HG02798 (cell line): ENCODE results near the gene HDLBP.
"Not testable (repeated sequence)": the region's sequence is repeated elsewhere in the genome, so short reads cannot be mapped to it uniquely, and the experiment has no call there.

Source experiments
- ATAC-seq: cut with Tn5 transposase; IDR thresholded peaks from one replicate; pipeline ENCODE4 v1.9.1; 2021; ENCODE audit warnings: mild to moderate bottlenecking; ENCODE audit not compliant: unreplicated experiment, poor library complexity

Gene HDLBP

DNA sequence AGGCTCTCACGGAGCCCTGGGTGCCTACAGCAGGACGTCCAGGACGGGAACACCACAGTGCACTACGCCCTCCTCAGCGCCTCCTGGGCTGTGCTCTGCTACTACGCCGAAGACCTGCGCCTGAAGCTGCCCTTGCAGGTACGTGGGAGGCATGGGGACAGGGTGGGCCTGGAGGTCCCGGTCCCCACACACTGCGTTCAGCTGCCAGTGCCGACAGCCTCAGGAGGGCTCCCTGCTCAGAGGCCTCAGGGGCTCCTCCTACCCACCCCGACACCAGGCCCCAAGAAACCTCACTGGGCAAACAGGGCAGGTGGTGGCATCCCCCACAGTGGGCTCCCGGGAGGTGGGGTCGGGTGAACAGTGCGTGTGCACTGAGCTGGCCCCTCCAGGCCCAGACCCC, 116.2 kb downstream of the HDLBP start:
- ATAC-seq, result no peak

GRCh38 chr2:241198381-241199279, 116.8 kb downstream of the HDLBP start:
- no peak for ATAC-seq

GRCh38 chr2:241197947-241198346, 117.5 kb downstream of the HDLBP start:
- ATAC-seq, result no peak

GRCh38 chr2:241197246-241197645, 118.2 kb downstream of the HDLBP start:
- not testable (repeated sequence) for ATAC-seq

DNA sequence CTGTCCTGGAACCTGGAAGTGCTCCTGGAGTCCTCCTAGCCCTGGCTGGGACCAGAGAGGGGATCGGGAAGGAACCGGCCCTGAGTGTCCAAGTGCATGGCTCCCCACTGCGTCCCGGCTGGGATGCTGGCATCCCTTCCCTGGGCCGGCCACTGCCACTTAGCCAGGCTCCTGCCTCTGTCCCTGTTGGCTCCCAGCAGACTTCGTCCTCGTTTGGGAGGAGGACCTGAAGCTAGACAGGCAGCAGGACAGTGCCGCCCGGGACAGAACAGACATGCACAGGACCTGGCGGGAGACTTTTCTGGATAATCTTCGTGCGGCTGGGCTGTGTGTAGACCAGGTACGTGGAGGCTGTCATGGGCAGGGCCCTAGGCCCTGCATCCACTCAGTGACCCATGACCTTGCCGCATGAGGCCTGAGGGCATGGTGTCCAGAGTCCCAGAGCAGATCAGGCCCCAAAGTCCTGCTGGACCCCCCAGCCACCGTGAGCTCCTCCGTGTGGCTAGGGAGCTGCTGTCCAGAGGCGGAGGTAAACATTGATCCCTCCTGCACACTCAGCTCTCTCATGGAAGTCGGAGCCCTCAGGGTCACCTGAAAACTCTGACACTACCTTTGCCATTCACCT, 119.9 kb downstream of the HDLBP start:
- ATAC-seq, result no peak

GRCh38 chr2:241194811-241195210, 120.7 kb downstream of the HDLBP start:
- no peak for ATAC-seq

GRCh38 chr2:241193271-241193670, 122.2 kb downstream of the HDLBP start:
- ATAC-seq, result no peak

DNA sequence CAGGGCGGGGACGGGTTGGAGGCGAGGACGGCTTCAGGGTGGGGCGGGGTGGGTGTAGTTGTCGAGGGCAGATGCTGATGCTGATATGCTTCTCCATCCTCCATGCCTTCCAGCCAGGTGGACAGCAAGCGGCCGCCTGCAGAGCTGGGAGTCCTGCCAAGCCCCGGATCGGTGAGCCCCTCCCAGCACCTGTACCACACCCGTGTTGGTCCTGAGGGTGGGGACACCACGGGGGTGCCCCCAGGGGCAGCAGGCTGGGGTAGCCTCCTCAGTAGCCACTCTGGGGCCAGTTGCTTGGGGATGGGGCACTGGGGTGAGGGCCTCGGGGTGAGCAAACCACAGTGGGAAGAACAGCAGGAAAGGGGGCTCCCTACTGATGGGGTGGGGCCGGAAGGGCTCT, 124.4 kb downstream of the HDLBP start:
- no peak for ATAC-seq

DNA sequence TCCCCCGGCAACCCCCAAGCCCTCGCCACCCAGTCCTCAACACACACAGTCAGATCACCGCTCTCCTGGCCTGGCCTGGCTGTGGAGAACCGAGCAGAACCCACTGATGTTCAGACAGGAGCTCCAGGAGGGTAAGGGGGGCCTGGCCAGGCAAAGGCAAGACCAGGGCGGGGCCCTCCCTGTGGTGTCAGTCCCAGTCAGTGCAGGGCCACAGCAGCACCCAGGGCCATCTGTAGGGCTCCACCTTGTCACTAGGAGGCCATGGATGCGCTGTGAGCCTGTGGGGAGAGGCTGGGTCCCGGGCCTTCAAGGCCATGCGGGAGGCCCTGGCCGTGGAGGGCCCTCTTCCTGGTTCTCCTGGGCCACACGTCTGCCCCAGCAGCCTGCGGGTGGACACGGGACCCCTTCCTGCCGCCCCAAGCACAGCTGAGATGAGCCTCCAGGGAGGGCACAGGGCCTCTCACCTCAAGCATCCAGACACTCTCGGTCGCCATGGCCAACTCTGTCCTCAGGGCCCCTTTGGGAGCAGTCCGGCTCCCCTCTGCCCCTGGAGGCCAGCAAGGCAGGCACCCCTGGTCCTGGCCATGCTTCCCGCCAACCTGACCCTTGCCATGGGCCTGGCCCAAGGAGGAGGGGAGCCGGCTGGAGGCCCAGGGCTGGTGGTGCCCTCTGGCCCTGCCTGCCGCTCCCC, 125.0 kb downstream of the HDLBP start:
- no peak for ATAC-seq

DNA sequence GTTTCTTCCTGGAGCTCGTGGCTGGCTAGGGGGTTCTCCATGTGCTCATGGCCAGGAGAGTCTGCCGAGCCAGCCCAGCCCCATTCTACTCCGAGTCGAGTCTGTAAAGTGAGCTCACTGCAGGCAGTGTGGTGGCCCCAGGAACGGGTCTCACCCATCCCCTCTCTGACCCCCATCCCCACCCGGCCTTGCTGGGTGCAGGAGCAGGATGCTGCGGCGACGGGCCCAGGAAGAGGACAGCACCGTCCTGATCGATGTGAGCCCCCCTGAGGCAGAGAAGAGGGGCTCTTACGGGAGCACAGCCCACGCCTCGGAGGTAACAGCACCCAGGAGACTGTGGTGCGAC, 125.6 kb downstream of the HDLBP start:
- no peak for ATAC-seq

- no peak for ATAC-seq
Observed at GRCh38 chr2:241189093-241189855, 126.2 kb downstream of the HDLBP start.

DNA sequence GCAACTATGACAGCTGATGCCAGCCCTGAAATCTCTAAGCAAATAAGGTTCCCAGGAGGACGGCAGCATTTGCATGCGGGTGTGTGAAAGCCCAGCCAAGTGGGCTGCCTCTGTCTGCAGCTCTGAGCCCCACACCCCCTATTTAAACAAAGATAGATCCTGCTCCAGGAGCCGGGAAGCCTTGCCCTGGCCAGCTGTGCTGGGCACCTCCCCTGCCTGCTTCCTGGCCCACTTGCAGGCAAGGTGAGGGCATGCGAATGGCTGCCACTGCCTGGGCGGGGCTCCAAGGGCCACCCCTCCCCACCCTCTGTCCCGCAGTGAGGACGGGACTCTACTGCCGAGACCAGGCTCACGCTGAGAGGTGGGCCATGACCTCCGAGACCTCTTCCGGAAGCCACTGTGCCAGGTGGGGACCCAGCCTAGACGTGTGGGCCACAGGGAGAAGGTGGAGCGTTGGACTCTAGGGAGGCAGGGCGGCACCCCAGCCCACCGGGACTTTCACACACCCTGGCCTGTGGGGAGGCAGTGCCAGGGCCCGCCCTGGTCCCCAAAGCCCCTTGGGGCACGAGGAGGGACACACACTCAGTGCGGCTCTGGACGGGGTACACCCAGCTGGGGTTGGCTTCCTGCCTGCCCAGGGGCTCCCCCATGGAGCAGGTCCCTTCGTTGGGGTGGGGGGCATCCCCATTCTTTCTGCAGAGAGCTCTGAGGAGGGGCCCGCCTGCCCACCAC, 126.9 kb downstream of the HDLBP start, which contains the start of gene ANO7:
Gene ANO7 (plus strand): TSS at position 317 of the 732 bp plus-strand sequence. CDS start 1,387 bp downstream, outside the sequence.
- ATAC-seq, result no peak

DNA sequence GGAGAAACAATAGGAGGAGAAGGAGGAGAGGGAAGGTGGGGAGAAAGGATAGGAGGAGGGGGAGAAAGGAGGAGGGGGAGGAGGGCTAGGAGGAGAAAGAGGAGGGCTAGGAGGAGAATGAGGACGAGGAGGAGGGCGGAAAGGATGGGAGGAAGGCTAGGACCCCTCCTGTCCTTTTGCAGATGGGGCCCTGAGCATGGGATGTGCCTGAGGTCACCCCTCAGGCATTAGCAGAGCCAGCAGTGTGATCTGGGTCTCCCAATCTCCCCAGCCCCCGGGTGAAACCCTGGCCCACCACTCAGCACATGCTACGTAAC, 127.6 kb downstream of the HDLBP start:
- ATAC-seq, result no peak

DNA sequence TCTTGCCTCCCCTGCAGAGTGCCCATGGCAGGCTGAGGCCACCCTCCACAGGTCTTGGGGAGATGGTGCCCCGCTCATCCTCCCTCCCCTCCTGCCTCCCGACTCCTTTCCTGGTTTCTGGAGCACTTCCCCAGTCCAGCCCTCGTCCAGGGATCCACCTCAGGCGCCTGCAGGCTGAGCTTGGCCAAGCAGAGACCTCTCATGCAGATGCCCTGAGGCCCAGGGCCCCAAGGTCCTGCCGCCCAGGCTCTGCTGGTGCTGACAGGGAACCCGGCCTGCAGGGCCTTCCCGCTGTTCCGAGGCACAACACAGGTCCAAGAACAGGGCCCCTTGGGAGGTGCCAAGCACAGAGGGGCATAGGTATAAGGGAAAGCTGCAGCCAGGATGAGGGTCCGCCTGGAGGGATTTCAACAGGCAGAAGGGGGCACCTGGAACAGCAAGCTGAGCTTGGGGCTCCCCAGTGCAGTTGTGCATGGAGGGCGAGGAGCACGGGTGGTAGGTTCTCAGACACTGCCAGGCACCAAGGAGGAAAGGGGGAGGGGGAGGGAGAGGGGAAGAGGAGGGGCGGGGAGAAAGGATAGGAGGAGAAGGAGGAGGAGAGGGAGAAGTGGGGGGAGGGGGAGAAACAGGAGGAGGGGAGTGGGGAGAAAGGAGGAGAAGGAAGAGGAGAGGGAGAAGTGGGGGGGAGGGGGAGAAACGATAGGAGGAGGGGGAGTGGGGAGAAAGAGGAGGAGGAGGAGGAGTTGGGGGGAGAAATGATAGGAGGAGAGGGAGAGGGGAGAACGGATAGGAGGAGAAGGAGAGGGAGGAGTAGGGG, 128.2 kb downstream of the HDLBP start:
- no peak for ATAC-seq

DNA sequence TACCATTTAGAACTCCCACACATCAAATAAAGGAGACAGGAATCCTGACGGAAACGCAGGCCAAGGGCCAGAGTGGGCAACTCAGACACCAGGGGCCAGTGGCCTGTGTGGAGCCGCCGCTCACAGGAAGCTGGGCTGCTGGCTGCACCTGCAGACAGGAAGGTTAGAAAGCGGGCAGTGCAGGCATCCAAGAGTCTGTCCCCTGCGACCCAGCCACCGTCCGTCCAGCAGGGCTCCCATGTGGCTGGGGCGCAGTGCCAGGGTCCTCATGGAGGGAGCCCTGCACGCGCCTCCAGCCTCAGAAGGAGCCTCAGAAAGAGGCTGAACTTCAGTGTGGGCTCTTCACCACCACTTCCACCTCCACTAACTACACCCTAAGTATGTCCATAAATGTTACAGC, 129.5 kb downstream of the HDLBP start:
- no peak for ATAC-seq

GRCh38 chr2:241184901-241185300, 130.6 kb downstream of the HDLBP start:
- ATAC-seq, result no peak

DNA sequence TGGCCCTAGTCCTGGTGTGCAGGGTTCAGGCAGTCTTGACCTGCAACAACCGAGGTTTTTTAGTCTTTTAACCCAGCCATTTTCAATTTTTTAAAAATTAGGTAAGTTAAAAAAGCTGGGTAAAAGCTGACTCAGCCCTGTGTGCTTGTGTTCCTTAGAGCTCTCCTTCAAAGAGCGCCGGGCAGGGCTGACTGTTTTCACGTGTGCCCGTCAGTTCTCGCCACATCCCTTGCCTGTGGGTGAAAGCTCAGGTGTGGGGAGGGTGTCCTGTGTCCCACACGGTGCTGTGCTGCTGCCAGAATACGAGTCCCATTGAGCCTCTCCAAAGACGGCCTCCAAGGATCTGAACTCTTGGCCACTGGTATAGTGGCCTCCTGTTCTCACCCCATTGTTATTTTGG, 132.3 kb downstream of the HDLBP start:
- ATAC-seq, result no peak

DNA sequence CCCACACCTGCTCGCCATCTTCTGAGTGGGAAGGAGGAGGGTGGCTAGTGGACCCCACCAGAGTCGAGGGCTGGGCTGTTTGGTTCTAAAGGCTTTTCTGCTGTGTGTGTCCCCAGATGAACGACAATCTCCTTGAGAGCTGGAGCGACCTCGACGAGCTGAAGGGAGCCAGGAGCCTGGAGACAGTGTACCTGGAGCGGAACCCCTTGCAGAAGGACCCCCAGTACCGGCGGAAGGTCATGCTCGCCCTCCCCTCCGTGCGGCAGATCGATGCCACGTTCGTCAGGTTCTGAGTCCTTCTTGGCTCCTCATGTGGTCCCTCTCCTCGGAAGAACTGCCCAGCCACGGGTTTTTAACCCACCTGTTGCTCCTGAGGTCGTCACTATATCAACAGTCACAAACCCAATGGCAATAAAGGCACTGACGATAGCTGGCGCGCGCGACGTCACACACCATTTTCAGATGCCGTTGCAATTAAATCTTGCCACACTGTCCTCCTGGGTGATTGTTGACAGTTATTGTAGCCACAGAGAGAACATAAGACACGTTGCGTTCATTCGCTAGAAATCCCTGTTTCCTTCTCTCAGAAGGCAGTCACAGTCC, 132.8 kb downstream of the HDLBP start:
- no peak for ATAC-seq

- no peak for ATAC-seq
Observed at GRCh38 chr2:241182126-241182525, 133.3 kb downstream of the HDLBP start.
